GM23338 (cell line): ENCODE data around the gene MUC13. TPM values are rescaled to one million over a fixed set of nuclear protein-coding genes. Genes with fewer than 3 reads are reported as not detected.

Experiments
- ATAC-seq: fragments of 200-7000 bp; cut with Tn5 transposase; 3 replicates; pipeline ENCODE4 v1.9.1; 2020
- DNase-seq: peaks from one replicate; pipeline ENCODE4 v3.0.0-alpha.2; 2015; ENCODE audit warnings: low spot score
- H2AFZ ChIP-seq: fragments of 200-600 bp; sonication (generic); 2 replicates; pipeline ENCODE4 v1.8.0; 2016; ENCODE audit warnings: antibody characterized with exemption, mild to moderate bottlenecking, moderate library complexity
- H3F3A ChIP-seq: fragments of 200-600 bp; sonication (generic); replicated peaks from 2 replicates; pipeline ENCODE4 v1.8.0; 2017; ENCODE audit warnings: antibody characterized with exemption, mixed run types, low read depth
- H3K27ac ChIP-seq: fragments of 200-600 bp; sonication (generic); 2 replicates; pipeline ENCODE4 v1.6.1; 2016; ENCODE audit warnings: low read depth
- H3K27me3 ChIP-seq: fragments of 200-600 bp; sonication (generic); 2 replicates; pipeline ENCODE4 v1.8.0; 2016; ENCODE audit warnings: mild to moderate bottlenecking, mixed run types, moderate library complexity; ENCODE audit not compliant: insufficient read depth
- H3K36me3 ChIP-seq: fragments of 200-600 bp; sonication (generic); 2 replicates; pipeline ENCODE4 v1.8.0; 2016; ENCODE audit warnings: mild to moderate bottlenecking; ENCODE audit not compliant: insufficient read depth
- H3K4me1 ChIP-seq: fragments of 200-600 bp; sonication (generic); 2 replicates; pipeline ENCODE4 v1.8.0; 2016; ENCODE audit warnings: mild to moderate bottlenecking, moderate library complexity; ENCODE audit not compliant: insufficient read depth
- H3K4me2 ChIP-seq: fragments of 200-600 bp; sonication (generic); 2 replicates; pipeline ENCODE4 v1.7.1; 2017; ENCODE audit warnings: mixed run types
- H3K4me3 ChIP-seq: fragments of 200-600 bp; sonication (generic); 2 replicates; pipeline ENCODE4 v1.6.1; 2016; ENCODE audit warnings: mixed run types
- H3K79me2 ChIP-seq: fragments of 200-600 bp; sonication (generic); replicated peaks from 2 replicates; pipeline ENCODE4 v1.8.0; 2017; ENCODE audit warnings: mild to moderate bottlenecking; ENCODE audit not compliant: insufficient read depth
- H3K9me2 ChIP-seq: fragments of 200-600 bp; sonication (generic); 2 replicates; pipeline ENCODE4 v1.8.0; 2017; ENCODE audit not compliant: insufficient read depth
- H4K20me1 ChIP-seq: fragments of 200-600 bp; sonication (generic); replicated peaks from 2 replicates; pipeline ENCODE4 v1.8.0; 2017; ENCODE audit warnings: mild to moderate bottlenecking; ENCODE audit not compliant: insufficient read depth
- H3K27ac Mint-ChIP-seq: 2 replicates; pipeline ENCODE4 v1.8.0; 2020; ENCODE audit warnings: inconsistent platforms, mild to moderate bottlenecking, moderate library complexity, mixed read lengths
- H3K27me3 Mint-ChIP-seq: 3 replicates; pipeline ENCODE4 v1.8.0; 2022; ENCODE audit warnings: low read depth, mild to moderate bottlenecking, moderate library complexity, mixed read lengths, inconsistent platforms; ENCODE audit not compliant: insufficient read depth, poor library complexity
- H3K36me3 Mint-ChIP-seq: 3 replicates; pipeline ENCODE4 v1.8.0; 2021; ENCODE audit warnings: low read depth, mild to moderate bottlenecking, inconsistent platforms, moderate library complexity, mixed read lengths
- H3K4me1 Mint-ChIP-seq: 3 replicates; pipeline ENCODE4 v1.8.0; 2020; ENCODE audit warnings: mild to moderate bottlenecking, inconsistent platforms, mixed read lengths
- H3K4me3 Mint-ChIP-seq: 3 replicates; pipeline ENCODE4 v1.8.0; 2021; ENCODE audit warnings: moderate library complexity, mild to moderate bottlenecking, inconsistent platforms, mixed read lengths
- H3K9me3 Mint-ChIP-seq: 3 replicates; pipeline ENCODE4 v1.8.0; 2020; ENCODE audit warnings: moderate library complexity, mild to moderate bottlenecking, inconsistent platforms, mixed read lengths
- CREB1 ChIP-seq: fragments of 250-450 bp; sonication (Bioruptor Pico); IDR thresholded peaks from 2 replicates; pipeline ENCODE4 v1.5.0; 2020; ENCODE audit warnings: low read depth, mild to moderate bottlenecking, moderate library complexity
- ETS1 ChIP-seq: IDR thresholded peaks from 2 replicates; pipeline ENCODE4 v1.6.1; 2016; ENCODE audit warnings: antibody characterized with exemption
- EZH2 ChIP-seq: fragments of 200-600 bp; sonication (generic); IDR thresholded peaks from one replicate; pipeline ENCODE4 v1.8.0; 2017; ENCODE audit warnings: antibody characterized with exemption, mild to moderate bottlenecking, low read depth; ENCODE audit not compliant: unreplicated experiment
- EZH2phosphoT487 ChIP-seq: fragments of 200-600 bp; sonication (generic); IDR thresholded peaks from one replicate; pipeline ENCODE4 v1.8.1; 2018; ENCODE audit warnings: antibody characterized with exemption; ENCODE audit not compliant: unreplicated experiment
- REST ChIP-seq: IDR thresholded peaks from one replicate; pipeline ENCODE4 v1.6.1; 2018; ENCODE audit warnings: antibody characterized with exemption; ENCODE audit not compliant: unreplicated experiment
- STAT1 ChIP-seq: IDR thresholded peaks from one replicate; pipeline ENCODE4 v1.6.1; 2016; ENCODE audit warnings: antibody characterized with exemption; ENCODE audit not compliant: unreplicated experiment
- ZNF114 ChIP-seq: fragments of 250-450 bp; sonication (Bioruptor Pico); IDR thresholded peaks from 2 replicates; pipeline ENCODE4 v1.5.0; 2020; ENCODE audit warnings: mild to moderate bottlenecking, moderate library complexity
- ZNF331 ChIP-seq: fragments of 250-450 bp; sonication (Bioruptor Pico); IDR thresholded peaks from 2 replicates; pipeline ENCODE4 v1.5.0; 2020; ENCODE audit warnings: low read depth, mild to moderate bottlenecking, moderate library complexity
- polyA plus RNA-seq: library from polyadenylated mRNA; unstranded; fragments of >200 nt; fragmentation: Nextera tagmentation; extraction: Ambion mirVana; gene quantifications from 2 replicates; pipeline ENCODE4 v1.2.1, GENCODE V29; 2016
- total RNA-seq: library from RNA; depleted of rRNA; stranded (reverse); fragments of >200 nt; shearing (Covaris generic); gene quantifications from 2 replicates; pipeline ENCODE4 v1.2.3, GENCODE V29; 2014

MUC13 gene
- total and polyA plus RNA-seq, 2 experiments from 2014 or later: not detected

- H3K27ac ChIP-seq: no peak overlapping the region
- Mint-ChIP-seq H3K27ac (no peak overlapping the region), H3K27me3 (peaks cover 8% of the 10 kb centered on the region), H3K4me1 (peaks cover 5% of the 10 kb centered on the region; the same call in 2 of the 3 replicates), H3K9me3 (no peaks in the 10 kb centered on the region), H3K4me3 (no peak overlapping the region), H3K36me3 (no peaks in the 10 kb centered on the region)
- H3F3A ChIP-seq: no peaks in the 10 kb centered on the region
- no peaks in the 10 kb centered on the region for H3K27me3 ChIP-seq
- ATAC-seq (peak; percentile 38; the same call in 1 of the 3 replicates), DNase-seq (no peak)
- H3K4me1 ChIP-seq: no peaks in the 10 kb centered on the region
- no peak overlapping the region for H3K4me2 ChIP-seq
- no peaks in the 10 kb centered on the region for H3K36me3 ChIP-seq
- peak overlapping the region; percentile 92 for H2AFZ ChIP-seq
- no peak overlapping the region for H3K4me3 ChIP-seq
- H4K20me1 ChIP-seq: no peaks in the 10 kb centered on the region
- H3K79me2 ChIP-seq: no peaks in the 10 kb centered on the region
- no peak for TF ChIP-seq STAT1
- no peaks in the 10 kb centered on the region for H3K9me2 ChIP-seq
Measured at GRCh38 chr3:124916837-124917409, 17.6 kb downstream of the MUC13 start.

- H3K27me3 Mint-ChIP-seq: peaks cover 8% of the 10 kb centered on the region
- Histone ChIP-seq H3K4me2 (no peak overlapping the region), H3K79me2 (no peaks in the 10 kb centered on the region), H3K36me3 (no peaks in the 10 kb centered on the region), H2AFZ (0 out of 2 replicates have a peak overlapping the region, but pooled peaks have one; percentile 32), H3K27me3 (no peaks in the 10 kb centered on the region), H3K27ac (no peak overlapping the region), H4K20me1 (no peaks in the 10 kb centered on the region), H3F3A (no peaks in the 10 kb centered on the region), H3K9me2 (no peaks in the 10 kb centered on the region), H3K4me3 (no peak overlapping the region), H3K4me1 (no peaks in the 10 kb centered on the region)
- no peaks in the 10 kb centered on the region for H3K9me3 Mint-ChIP-seq
- H3K4me3 Mint-ChIP-seq: no peak overlapping the region
- DNase-seq (no peak), ATAC-seq (no peak)
- TF ChIP-seq ETS1: no peak
- no peak for TF ChIP-seq ZNF114 (CRISPR knock-in tag)
- TF ChIP-seq CREB1 (CRISPR knock-in tag): no peak
- no peak for TF ChIP-seq REST
- TF ChIP-seq ZNF331: no peak
- no peak for TF ChIP-seq EZH2
- TF ChIP-seq EZH2phosphoT487: no peak
- no peak overlapping the region for H3K27ac Mint-ChIP-seq
- H3K4me1 Mint-ChIP-seq: peaks cover 5% of the 10 kb centered on the region; the same call in 2 of the 3 replicates
- H3K36me3 Mint-ChIP-seq: no peaks in the 10 kb centered on the region
Measured at GRCh38 chr3:124915254-124915653, 19.3 kb downstream of the MUC13 start.
